MG63 (cell line): Measurements from ENCODE around the gene MED12L. TPM values are rescaled to one million over a fixed set of nuclear protein-coding genes. Genes with fewer than 3 reads are reported as not detected.
A peak's percentile ranks its signal among the peaks of the same experiment; 100 is the strongest.

Source experiments
- DNase-seq: peaks from one replicate; pipeline ENCODE4 v3.0.0-alpha.2; 2020
- H3K27me3 ChIP-seq: fragments of 250-450 bp; sonication (Bioruptor Pico); 2 replicates; pipeline ENCODE4 v1.5.1; 2020; ENCODE audit warnings: mild to moderate bottlenecking, moderate library complexity
- H3K36me3 ChIP-seq: fragments of 250-450 bp; sonication (Bioruptor Pico); 2 replicates; pipeline ENCODE4 v1.5.1; 2020; ENCODE audit warnings: mild to moderate bottlenecking, moderate library complexity
- H3K4me3 ChIP-seq: fragments of 250-450 bp; sonication (Bioruptor Pico); 2 replicates; pipeline ENCODE4 v1.5.1; 2020; ENCODE audit warnings: mild to moderate bottlenecking, moderate library complexity
- H3K9me3 ChIP-seq: fragments of 250-450 bp; sonication (Bioruptor Pico); 2 replicates; pipeline ENCODE4 v1.5.1; 2020; ENCODE audit warnings: mild to moderate bottlenecking, moderate library complexity
- total RNA-seq: library from RNA; depleted of rRNA; stranded (reverse); fragments of >200 nt; shearing (Covaris generic); gene quantifications from 2 replicates; pipeline ENCODE4 v1.2.3, GENCODE V29; 2014; ENCODE audit warnings: low replicate concordance

MED12L gene
- total RNA-seq, 1 experiment from 2014 or later: not detected

GRCh38 chr3:151318991-151319390 lies 233.5 kb downstream of the MED12L start:
- H3K4me3 ChIP-seq: no peak overlapping the region
- no peaks in the 10 kb centered on the region for H3K27me3 ChIP-seq
- no peak for DNase-seq
- peaks cover 1% of the 10 kb centered on the region; the same call in 1 of the 2 replicates for H3K9me3 ChIP-seq
- H3K36me3 ChIP-seq: no peaks in the 10 kb centered on the region

GRCh38 chr3:151319628-151320027 lies 234.2 kb downstream of the MED12L start:
- Histone ChIP-seq H3K27me3 (no peaks in the 10 kb centered on the region), H3K36me3 (no peaks in the 10 kb centered on the region), H3K9me3 (no peaks in the 10 kb centered on the region), H3K4me3 (no peak overlapping the region)
- no peak for DNase-seq

GRCh38 chr3:151320131-151320530 lies 234.7 kb downstream of the MED12L start:
- DNase-seq: no peak
- no peaks in the 10 kb centered on the region for H3K9me3 ChIP-seq
- no peaks in the 10 kb centered on the region for H3K36me3 ChIP-seq
- no peaks in the 10 kb centered on the region for H3K27me3 ChIP-seq
- no peak overlapping the region for H3K4me3 ChIP-seq

GRCh38 chr3:151321526-151321925 lies 236.1 kb downstream of the MED12L start:
- no peaks in the 10 kb centered on the region for H3K9me3 ChIP-seq
- no peaks in the 10 kb centered on the region for H3K27me3 ChIP-seq
- no peaks in the 10 kb centered on the region for H3K36me3 ChIP-seq
- no peak for DNase-seq
- H3K4me3 ChIP-seq: no peak overlapping the region

- Histone ChIP-seq H3K9me3 (no peaks in the 10 kb centered on the region), H3K4me3 (no peak overlapping the region), H3K27me3 (no peaks in the 10 kb centered on the region), H3K36me3 (no peaks in the 10 kb centered on the region)
- no peak for DNase-seq
These were observed 237.0 kb downstream of the MED12L start for GRCh38 chr3:151322511-151322910.

- Histone ChIP-seq H3K4me3 (no peak overlapping the region), H3K9me3 (no peaks in the 10 kb centered on the region), H3K36me3 (no peaks in the 10 kb centered on the region), H3K27me3 (no peaks in the 10 kb centered on the region)
- DNase-seq: no peak
These were observed 242.2 kb downstream of the MED12L start for GRCh38 chr3:151327571-151328198.

GRCh38 chr3:151328298-151328995 lies 243.0 kb downstream of the MED12L start:
- Histone ChIP-seq H3K4me3 (no peak overlapping the region), H3K9me3 (no peaks in the 10 kb centered on the region), H3K27me3 (no peaks in the 10 kb centered on the region), H3K36me3 (no peaks in the 10 kb centered on the region)
- DNase-seq: no peak

- DNase-seq: no peak
- Histone ChIP-seq H3K27me3 (no peaks in the 10 kb centered on the region), H3K9me3 (no peaks in the 10 kb centered on the region), H3K36me3 (no peaks in the 10 kb centered on the region), H3K4me3 (no peak within 1 kb of the TSS)
These were observed 243.9 kb downstream of the MED12L start, which contains the start of gene P2RY13 for GRCh38 chr3:151329363-151329762. Gene P2RY13 (minus strand): TSS chr3:151329549. CDS start chr3:151329528, 21 bp downstream.

- H3K36me3 ChIP-seq: no peaks in the 10 kb centered on the region
- no peak overlapping the region for H3K4me3 ChIP-seq
- no peaks in the 10 kb centered on the region for H3K9me3 ChIP-seq
- no peak for DNase-seq
- no peaks in the 10 kb centered on the region for H3K27me3 ChIP-seq
These were observed 244.9 kb downstream of the MED12L start for GRCh38 chr3:151330379-151330778.

- Histone ChIP-seq H3K36me3 (no peaks in the 10 kb centered on the region), H3K4me3 (no peak overlapping the region), H3K9me3 (no peaks in the 10 kb centered on the region), H3K27me3 (no peaks in the 10 kb centered on the region)
- DNase-seq: no peak
These were observed 245.4 kb downstream of the MED12L start for GRCh38 chr3:151330899-151331298.

- Histone ChIP-seq H3K36me3 (no peaks in the 10 kb centered on the region), H3K4me3 (no peak overlapping the region), H3K9me3 (no peaks in the 10 kb centered on the region), H3K27me3 (no peaks in the 10 kb centered on the region)
- no peak for DNase-seq
These were observed 246.2 kb downstream of the MED12L start for GRCh38 chr3:151331696-151332095.

- peak; percentile 55 for DNase-seq
- Histone ChIP-seq H3K4me3 (peak overlapping the region; percentile 27), H3K9me3 (no peaks in the 10 kb centered on the region), H3K36me3 (no peaks in the 10 kb centered on the region), H3K27me3 (no peaks in the 10 kb centered on the region)
These were observed 260.4 kb downstream of the MED12L start for GRCh38 chr3:151345859-151346258.

GRCh38 chr3:151346292-151346691 lies 260.8 kb downstream of the MED12L start:
- no peaks in the 10 kb centered on the region for H3K36me3 ChIP-seq
- no peak for DNase-seq
- no peaks in the 10 kb centered on the region for H3K9me3 ChIP-seq
- peak overlapping the region; percentile 27 for H3K4me3 ChIP-seq
- H3K27me3 ChIP-seq: no peaks in the 10 kb centered on the region

GRCh38 chr3:151347432-151347831 lies 262.0 kb downstream of the MED12L start:
- DNase-seq: no peak
- H3K4me3 ChIP-seq: no peak overlapping the region
- H3K9me3 ChIP-seq: no peaks in the 10 kb centered on the region
- H3K36me3 ChIP-seq: no peaks in the 10 kb centered on the region
- no peaks in the 10 kb centered on the region for H3K27me3 ChIP-seq

- no peaks in the 10 kb centered on the region for H3K36me3 ChIP-seq
- DNase-seq: no peak
- H3K27me3 ChIP-seq: no peaks in the 10 kb centered on the region
- no peak overlapping the region for H3K4me3 ChIP-seq
- H3K9me3 ChIP-seq: no peaks in the 10 kb centered on the region
These were observed 265.2 kb downstream of the MED12L start for GRCh38 chr3:151350656-151351055.

- H3K9me3 ChIP-seq: no peaks in the 10 kb centered on the region
- DNase-seq: no peak
- H3K27me3 ChIP-seq: no peaks in the 10 kb centered on the region
- no peaks in the 10 kb centered on the region for H3K36me3 ChIP-seq
- H3K4me3 ChIP-seq: no peak overlapping the region
These were observed 265.8 kb downstream of the MED12L start for GRCh38 chr3:151351219-151351618.

- H3K27me3 ChIP-seq: no peaks in the 10 kb centered on the region
- H3K36me3 ChIP-seq: no peaks in the 10 kb centered on the region
- no peak overlapping the region for H3K4me3 ChIP-seq
- DNase-seq: no peak
- no peaks in the 10 kb centered on the region for H3K9me3 ChIP-seq
These were observed 266.2 kb downstream of the MED12L start for GRCh38 chr3:151351648-151352047.
